Neural crest cell (in vitro differentiated cells): ENCODE results near the gene CPPED1. TPM values are rescaled to one million over a fixed set of nuclear protein-coding genes. Genes with fewer than 3 reads are reported as not detected.

Experiments
- DNase-seq: peaks from one replicate; pipeline ENCODE4 v3.0.0; 2021; ENCODE audit warnings: low read depth, mixed read lengths, low spot score
- H3K27ac Mint-ChIP-seq: one replicate; pipeline ENCODE4 v1.8.0; 2021; ENCODE audit warnings: mild to moderate bottlenecking, mixed read lengths; ENCODE audit not compliant: unreplicated experiment
- H3K27me3 Mint-ChIP-seq: 2 replicates; pipeline ENCODE4 v1.8.0; 2021; ENCODE audit warnings: low read depth, mild to moderate bottlenecking, mixed read lengths
- H3K36me3 Mint-ChIP-seq: 2 replicates; pipeline ENCODE4 v1.8.0; 2021; ENCODE audit warnings: low read depth, mild to moderate bottlenecking, mixed read lengths
- H3K4me1 Mint-ChIP-seq: 2 replicates; pipeline ENCODE4 v1.8.0; 2021; ENCODE audit warnings: mixed read lengths
- H3K4me3 Mint-ChIP-seq: one replicate; pipeline ENCODE4 v1.8.0; 2021; ENCODE audit warnings: mild to moderate bottlenecking, mixed read lengths
- H3K9me3 Mint-ChIP-seq: 2 replicates; pipeline ENCODE4 v1.8.0; 2021; ENCODE audit warnings: mixed read lengths
- CTCF ChIP-seq: fragments of 200-600 bp; sonication (generic); conservative IDR thresholded peaks from 2 replicates; pipeline ENCODE4 v1.5.0; 2021; ENCODE audit warnings: antibody characterized with exemption, mild to moderate bottlenecking
- total RNA-seq: library from RNA; stranded (reverse); gene quantifications from 2 replicates; pipeline ENCODE4 v1.2.1, GENCODE V29; 2021

The CPPED1 gene
- total RNA-seq, 1 donor from 2014 or later = 6.9 TPM

- no peak for TF ChIP-seq CTCF
- Mint-ChIP-seq H3K27ac (no peak overlapping the region), H3K4me3 (no peak overlapping the region), H3K9me3 (peaks cover 11% of the 10 kb centered on the region), H3K36me3 (peaks cover 16% of the 10 kb centered on the region), H3K4me1 (peaks cover 15% of the 10 kb centered on the region), H3K27me3 (no peaks in the 10 kb centered on the region)
- no peak for DNase-seq
Measured at GRCh38 chr16:12749076-12749475, 54.6 kb downstream of the CPPED1 start.

- no peak for DNase-seq
- Mint-ChIP-seq H3K4me3 (no peak overlapping the region), H3K36me3 (peaks cover 21% of the 10 kb centered on the region), H3K9me3 (peaks cover 15% of the 10 kb centered on the region), H3K27ac (no peak overlapping the region), H3K4me1 (peaks cover 7% of the 10 kb centered on the region), H3K27me3 (no peaks in the 10 kb centered on the region)
- no peak for TF ChIP-seq CTCF
Measured at GRCh38 chr16:12747827-12748226, 55.9 kb downstream of the CPPED1 start.

- H3K27ac Mint-ChIP-seq = no peak overlapping the region
Measured at GRCh38 chr16:12747261-12747660, 56.4 kb downstream of the CPPED1 start.

GRCh38 chr16:12744860-12745259 is 58.8 kb downstream of the CPPED1 start:
- no peaks in the 10 kb centered on the region for H3K27me3 Mint-ChIP-seq

More at GRCh38 chr16:12747261-12747660, 56.4 kb downstream of the CPPED1 start:
- H3K4me1 Mint-ChIP-seq = peaks cover 5% of the 10 kb centered on the region
- no peak for DNase-seq
- H3K36me3 Mint-ChIP-seq = peaks cover 21% of the 10 kb centered on the region
- H3K4me3 Mint-ChIP-seq = no peak overlapping the region
- H3K9me3 Mint-ChIP-seq = peaks cover 15% of the 10 kb centered on the region
- no peak for TF ChIP-seq CTCF
- H3K27me3 Mint-ChIP-seq = no peaks in the 10 kb centered on the region

GRCh38 chr16:12742741-12743140 is 60.9 kb downstream of the CPPED1 start:
- Mint-ChIP-seq H3K9me3 (peaks cover 15% of the 10 kb centered on the region), H3K4me3 (no peak overlapping the region), H3K36me3 (peaks cover 24% of the 10 kb centered on the region), H3K27me3 (no peaks in the 10 kb centered on the region), H3K4me1 (no peaks in the 10 kb centered on the region), H3K27ac (no peak overlapping the region)
- DNase-seq = no peak
- no peak for TF ChIP-seq CTCF

More at GRCh38 chr16:12744860-12745259, 58.8 kb downstream of the CPPED1 start:
- H3K9me3 Mint-ChIP-seq = peaks cover 15% of the 10 kb centered on the region
- H3K27ac Mint-ChIP-seq = no peak overlapping the region
- peaks cover 22% of the 10 kb centered on the region for H3K36me3 Mint-ChIP-seq
- H3K4me1 Mint-ChIP-seq = no peaks in the 10 kb centered on the region
- no peak for DNase-seq
- no peak overlapping the region for H3K4me3 Mint-ChIP-seq
- no peak for TF ChIP-seq CTCF
